Caco-2 (cell line): Measurements from ENCODE around the gene TKTL1. TPM values are rescaled to one million over a fixed set of nuclear protein-coding genes. Genes with fewer than 3 reads are reported as not detected.

Experiments used
- BruUV-seq: library from RNA; stranded (reverse); fragments of 400-500 nt; replicated peaks from 2 replicates; lab custom pipeline; 2021; lab: Mats Ljungman, UMichigan
- CTCF ChIA-PET: fragments of 300-600 bp; sonication (Branson Sonifier 250); formaldehyde crosslinking; loops from one replicate; lab custom pipeline; 2022; ENCODE audit warnings: antibody characterized with exemption; lab: Charles Lee
- POLR2A ChIA-PET: fragments of 300-600 bp; sonication (Branson Sonifier 250); formaldehyde crosslinking; loops from one replicate; lab custom pipeline; 2022; ENCODE audit warnings: antibody characterized with exemption; lab: Charles Lee
- DNase-seq, 2 experiments: peaks; one replicate each; pipeline versions ENCODE4 v3.0.0 to v3.0.0-alpha.2; 2020 to 2022
- H3K27me3 ChIP-seq: replicated peaks from 2 replicates; pipeline ENCODE4 v1.6.0; 2011; ENCODE audit warnings: low read length; ENCODE audit not compliant: control insufficient read depth, insufficient read depth
- H3K36me3 ChIP-seq: 2 replicates; pipeline ENCODE4 v1.5.1; 2011; ENCODE audit warnings: low read length; ENCODE audit not compliant: control insufficient read depth, insufficient read depth
- H3K4me1 ChIP-seq: fragments of 250-450 bp; sonication (Bioruptor Pico); 2 replicates; pipeline ENCODE4 v1.5.1; 2020; ENCODE audit warnings: mild to moderate bottlenecking
- H3K4me3 ChIP-seq: 2 replicates; pipeline ENCODE4 v1.5.1; 2011; ENCODE audit warnings: low read depth, mild to moderate bottlenecking, control low read depth, low read length
- H3K9me3 ChIP-seq: fragments of 250-450 bp; sonication (Bioruptor Pico); 2 replicates; pipeline ENCODE4 v1.5.1; 2020; ENCODE audit warnings: mild to moderate bottlenecking, moderate library complexity
- H3K27ac Mint-ChIP-seq: one replicate; pipeline ENCODE4 v1.8.0; 2022; ENCODE audit warnings: mixed read lengths; ENCODE audit not compliant: unreplicated experiment
- H3K27me3 Mint-ChIP-seq: one replicate; pipeline ENCODE4 v1.8.0; 2022; ENCODE audit warnings: mixed read lengths; ENCODE audit not compliant: insufficient read depth, unreplicated experiment
- H3K36me3 Mint-ChIP-seq: one replicate; pipeline ENCODE4 v1.8.0; 2022; ENCODE audit warnings: mild to moderate bottlenecking, mixed read lengths; ENCODE audit not compliant: insufficient read depth, unreplicated experiment
- H3K4me1 Mint-ChIP-seq: one replicate; pipeline ENCODE4 v1.8.0; 2022; ENCODE audit warnings: low read depth, mixed read lengths; ENCODE audit not compliant: unreplicated experiment
- H3K4me3 Mint-ChIP-seq: one replicate; pipeline ENCODE4 v1.8.0; 2022; ENCODE audit warnings: mild to moderate bottlenecking, moderate library complexity, mixed read lengths; ENCODE audit not compliant: unreplicated experiment
- H3K9me3 Mint-ChIP-seq: one replicate; pipeline ENCODE4 v1.8.0; 2022; ENCODE audit warnings: mixed read lengths; ENCODE audit not compliant: unreplicated experiment
- CTCF ChIP-seq, 2 experiments: fragments of 200-600 bp in 1 of 2; IDR thresholded peaks; 1 replicate in 1 of 2; 2 replicates in 1 of 2; pipeline versions ENCODE4 v1.5.1 to v1.8.0; 2011 to 2022; ENCODE audit warnings: antibody characterized with exemption in 1 of 2, control low read depth in 1 of 2, inconsistent platforms in 1 of 2, low read depth in 1 of 2, low read length in 1 of 2, mild to moderate bottlenecking in 1 of 2, moderate library complexity in 1 of 2; ENCODE audit not compliant: insufficient read depth in 1 of 2, severe bottlenecking in 1 of 2, unreplicated experiment in 1 of 2
- intact Hi-C: fragments of 100-400 bp; cut with micrococcal nuclease; formaldehyde crosslinking; loops from one replicate; pipeline ENCODE4 v1.10.0; 2022; ENCODE audit not compliant: unreplicated experiment
- total RNA-seq: library from RNA; stranded (reverse); gene quantifications from 2 replicates; pipeline ENCODE4 v1.2.3, GENCODE V29; 2022

TKTL1 gene
- total RNA-seq, 1 experiment from 2014 or later: not detected

DNA sequence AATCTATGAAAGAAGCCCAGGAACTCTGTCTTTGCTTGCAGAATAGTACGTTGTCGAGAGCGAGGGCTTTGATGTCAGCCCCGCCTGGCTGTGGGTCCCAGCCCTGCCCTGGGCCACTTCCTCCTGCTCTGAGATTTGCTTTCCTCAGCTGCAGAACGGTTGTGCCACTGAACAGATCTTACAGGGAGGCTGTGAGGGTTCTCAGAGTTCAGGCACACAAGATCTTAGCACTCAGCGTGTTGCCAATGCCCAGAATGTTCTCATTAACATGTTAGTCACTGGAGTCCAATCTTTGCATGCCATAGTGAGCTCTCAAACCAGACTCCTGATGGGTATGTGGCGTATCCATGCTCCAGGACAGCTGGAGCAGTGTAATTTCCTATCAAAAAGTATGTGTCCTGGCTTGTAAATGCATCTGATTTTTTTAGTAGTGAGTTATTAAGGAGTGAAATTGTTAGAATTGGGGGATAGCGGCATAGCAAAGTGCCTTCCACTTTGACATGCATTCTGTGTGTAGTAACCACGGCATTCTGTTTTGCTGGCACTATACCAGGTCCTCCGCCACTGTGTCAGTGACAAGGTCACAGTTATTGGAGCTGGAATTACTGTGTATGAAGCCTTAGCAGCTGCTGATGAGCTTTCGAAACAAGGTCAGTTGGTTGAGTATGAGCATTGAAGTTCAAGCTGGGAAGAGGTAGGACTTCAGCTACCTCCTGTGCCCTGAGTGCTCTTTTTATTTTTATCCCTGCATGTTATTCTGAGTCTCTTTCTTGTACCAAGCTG, 31.6 kb downstream of the TKTL1 start:
- BruUV-seq: no TSS peak
- intact Hi-C loops: no loop called here
- Histone ChIP-seq H3K4me1 (no peaks in the 10 kb centered on the region), H3K4me3 (no peak overlapping the region), H3K27me3 (no peaks in the 10 kb centered on the region), H3K36me3 (no peaks in the 10 kb centered on the region), H3K9me3 (no peaks in the 10 kb centered on the region)
- no peaks in the 10 kb centered on the region for H3K36me3 Mint-ChIP-seq
- POLR2A ChIA-PET: no interaction called here
- CTCF ChIA-PET: no interaction called here
- H3K27ac Mint-ChIP-seq: no peak overlapping the region
- no peak for DNase-seq
- TF ChIP-seq CTCF (IDR thresholded peaks at IDR 0.05; ENCODE audit: insufficient read depth in 1 of 2, low read depth in 1 of 2, low read length in 1 of 2, severe bottlenecking in 1 of 2, unreplicated experiment in 1 of 2): no peak
- no peak overlapping the region for H3K4me3 Mint-ChIP-seq
- H3K9me3 Mint-ChIP-seq: no peaks in the 10 kb centered on the region
- H3K4me1 Mint-ChIP-seq: no peaks in the 10 kb centered on the region
- H3K27me3 Mint-ChIP-seq: no peaks in the 10 kb centered on the region

GRCh38 chrX:154328646-154329045, 33.1 kb downstream of the TKTL1 start:
- intact Hi-C loops: no loop called here
- BruUV-seq: no TSS peak
- Histone ChIP-seq H3K36me3 (no peaks in the 10 kb centered on the region), H3K9me3 (no peaks in the 10 kb centered on the region), H3K4me1 (no peaks in the 10 kb centered on the region), H3K4me3 (no peak overlapping the region), H3K27me3 (no peaks in the 10 kb centered on the region)
- Mint-ChIP-seq H3K4me3 (no peak overlapping the region), H3K9me3 (no peaks in the 10 kb centered on the region), H3K36me3 (no peaks in the 10 kb centered on the region), H3K27me3 (no peaks in the 10 kb centered on the region), H3K4me1 (no peaks in the 10 kb centered on the region), H3K27ac (no peak overlapping the region)
- ChIA-PET CTCF (no interaction called here), POLR2A (no interaction called here)
- DNase-seq: no peak
- TF ChIP-seq CTCF (IDR thresholded peaks at IDR 0.05; ENCODE audit: insufficient read depth in 1 of 2, low read depth in 1 of 2, low read length in 1 of 2, severe bottlenecking in 1 of 2, unreplicated experiment in 1 of 2): no peak

DNA sequence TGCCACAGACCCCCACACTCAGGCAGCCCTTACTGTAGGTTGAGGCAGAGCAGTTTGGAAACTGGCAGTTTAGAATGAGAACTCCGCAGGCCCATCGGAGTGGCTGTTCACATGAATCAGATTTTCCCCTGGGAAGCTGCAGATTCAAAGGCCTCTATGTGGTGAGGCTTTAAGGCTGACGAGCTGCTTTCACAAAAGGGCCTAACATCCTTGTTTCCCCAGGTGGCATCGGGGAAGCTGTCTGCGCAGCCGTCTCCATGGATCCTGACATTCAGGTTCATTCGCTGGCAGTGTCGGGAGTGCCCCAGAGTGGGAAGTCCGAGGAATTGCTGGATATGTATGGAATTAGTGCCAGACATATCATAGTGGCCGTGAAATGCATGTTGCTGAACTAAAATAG, 33.7 kb downstream of the TKTL1 start:
- no TSS peak for BruUV-seq
- Histone ChIP-seq H3K36me3 (no peaks in the 10 kb centered on the region), H3K4me1 (no peaks in the 10 kb centered on the region), H3K4me3 (no peak overlapping the region), H3K9me3 (no peaks in the 10 kb centered on the region), H3K27me3 (no peaks in the 10 kb centered on the region)
- Mint-ChIP-seq H3K27me3 (no peaks in the 10 kb centered on the region), H3K36me3 (no peaks in the 10 kb centered on the region), H3K27ac (no peak overlapping the region), H3K4me3 (no peak overlapping the region), H3K4me1 (no peaks in the 10 kb centered on the region), H3K9me3 (no peaks in the 10 kb centered on the region)
- ChIA-PET CTCF (no interaction called here), POLR2A (no interaction called here)
- intact Hi-C loops: no loop called here
- TF ChIP-seq CTCF (IDR thresholded peaks at IDR 0.05; ENCODE audit: insufficient read depth in 1 of 2, low read depth in 1 of 2, low read length in 1 of 2, severe bottlenecking in 1 of 2, unreplicated experiment in 1 of 2): no peak
- DNase-seq: no peak
